ENCODE results near the gene SFT2D1. TPM values are rescaled to one million over a fixed set of nuclear protein-coding genes. Genes with fewer than 3 reads are reported as not detected.

SFT2D1 gene
- total RNA-seq, 1 experiment from 2014 or later: 79.6 TPM

DNA sequence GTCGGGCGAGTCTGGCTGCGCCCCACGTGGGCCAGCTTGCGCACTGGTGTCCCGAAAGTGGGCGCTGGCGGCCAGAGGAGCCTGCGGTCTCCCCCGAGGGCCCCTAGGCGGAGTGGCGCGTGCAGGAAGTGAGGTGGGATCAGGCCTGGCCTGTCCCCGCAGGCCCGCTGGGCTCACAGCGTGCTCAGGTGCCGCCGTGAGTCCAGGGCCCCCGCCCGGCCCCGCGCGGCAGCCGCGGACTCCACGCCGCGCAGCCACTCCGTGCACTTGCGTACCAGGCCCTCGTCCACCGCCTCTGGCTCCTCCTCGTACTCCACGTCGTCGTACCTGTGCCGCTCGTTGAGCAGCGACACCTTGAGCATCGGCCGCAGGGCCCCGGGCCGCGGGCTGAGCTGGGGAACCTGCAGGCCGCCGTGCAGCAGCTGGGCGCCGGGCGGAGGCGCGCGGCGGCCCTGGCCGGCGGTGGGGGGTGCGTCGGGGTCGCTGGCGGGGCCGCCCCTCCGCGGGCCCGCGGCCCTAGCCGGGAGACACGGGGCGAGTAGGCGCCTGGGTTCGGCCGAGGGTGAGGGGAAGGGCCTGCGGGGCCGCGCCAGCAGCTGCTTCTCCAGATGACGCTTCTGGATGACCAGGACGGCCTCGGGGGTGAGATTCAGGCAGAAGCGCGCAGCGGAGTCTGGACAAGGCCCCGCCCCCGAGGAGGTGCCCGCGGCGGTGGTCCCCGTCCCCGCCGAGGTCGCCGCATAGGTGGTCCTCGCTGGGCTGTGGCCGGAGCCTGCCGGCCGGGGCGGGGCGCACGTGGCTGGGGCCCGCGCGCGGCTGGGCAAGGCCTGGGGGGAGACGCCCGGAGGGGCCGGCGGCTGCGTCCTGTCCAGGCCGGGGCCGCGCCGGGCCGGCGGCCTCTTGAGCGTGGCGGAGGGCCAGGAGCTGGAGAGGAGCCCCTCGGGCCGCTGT lies 35.0 kb downstream of the SFT2D1 start:
- no peak for DNase-seq (ENCODE audit: low read depth)

- no peak for DNase-seq (ENCODE audit: low read depth)
Observed at GRCh38 chr6:166306378-166307081, 35.8 kb downstream of the SFT2D1 start.

DNA sequence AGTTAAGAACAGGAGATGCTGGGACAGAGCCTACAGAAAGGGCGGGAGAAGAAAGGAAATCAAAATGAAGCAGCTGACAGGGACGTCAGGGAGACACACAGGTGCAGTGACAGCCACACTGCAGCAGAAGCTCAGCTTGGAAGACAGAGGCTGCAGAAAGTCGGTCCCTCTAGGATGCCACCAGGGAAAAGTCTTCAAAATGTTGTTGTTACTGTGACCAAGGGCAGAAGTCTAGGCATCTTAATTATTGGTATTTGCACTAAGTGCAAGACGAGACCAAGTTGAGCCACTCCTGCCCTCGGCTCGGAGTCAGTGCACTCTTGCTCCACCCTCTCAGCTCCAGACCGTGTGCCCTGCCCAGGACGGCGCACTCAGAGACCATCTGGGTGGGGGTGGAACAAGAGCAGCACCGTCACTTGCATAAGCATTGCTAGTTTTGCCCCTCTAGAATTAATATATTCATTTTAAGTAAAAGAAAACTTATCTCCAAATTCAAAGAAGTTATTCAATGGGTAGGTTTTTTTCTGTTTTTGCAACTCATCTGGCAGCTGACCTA lies 36.7 kb downstream of the SFT2D1 start:
- no peak for DNase-seq (ENCODE audit: low read depth)

DNA sequence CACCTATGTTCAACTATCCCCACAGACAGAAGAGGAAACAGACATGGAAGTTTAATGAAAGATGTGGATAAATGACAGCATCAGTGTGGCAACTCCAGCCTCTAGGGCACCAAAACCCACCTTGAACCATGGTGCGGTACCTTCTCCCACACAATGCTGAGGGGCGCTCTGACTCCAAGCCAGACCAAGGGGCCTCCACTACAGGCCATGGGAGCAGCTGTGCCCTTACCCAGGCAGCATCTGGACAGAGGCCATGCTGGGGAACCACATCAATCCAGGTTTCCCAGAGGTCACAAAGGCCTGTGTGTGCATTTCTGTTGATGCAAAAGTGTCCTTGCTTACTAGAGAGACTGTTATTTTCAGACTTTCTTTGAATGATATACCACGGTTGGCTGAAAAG lies 38.2 kb downstream of the SFT2D1 start:
- no peak for DNase-seq (ENCODE audit: low read depth)

GRCh38 chr6:166301611-166302529 lies 40.5 kb downstream of the SFT2D1 start:
- DNase-seq (ENCODE audit: low read depth): no peak

DNA sequence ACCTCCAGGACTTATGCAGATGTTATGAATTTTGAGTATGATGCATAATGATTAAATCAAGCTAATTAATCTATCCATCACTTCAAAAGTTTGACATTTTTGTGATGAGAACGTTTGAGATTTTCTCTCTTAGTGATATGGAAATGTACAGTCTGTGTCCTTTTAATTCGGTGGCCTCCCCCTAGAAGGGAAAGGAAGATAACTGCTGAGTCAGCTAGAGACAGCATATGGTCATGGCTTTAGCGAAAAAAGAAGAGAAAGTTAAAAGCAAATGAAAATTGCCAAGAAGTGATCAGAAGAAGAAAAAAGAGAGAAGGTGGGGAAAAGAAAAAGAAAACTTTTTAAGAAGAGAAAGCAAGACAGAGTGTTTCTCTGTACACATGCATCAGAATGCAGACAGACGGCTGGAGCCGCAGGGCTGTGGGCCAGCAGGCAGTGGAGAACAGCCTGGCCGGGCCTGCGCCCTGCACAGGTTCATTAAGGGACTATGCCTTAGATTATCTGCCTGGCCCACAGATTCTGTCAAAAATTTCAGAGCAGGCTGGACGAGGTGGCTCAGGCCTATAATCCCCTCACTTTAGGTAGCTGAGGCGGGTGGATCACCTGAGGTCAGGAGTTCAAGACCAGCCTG lies 41.9 kb downstream of the SFT2D1 start:
- no peak for DNase-seq (ENCODE audit: low read depth)

GRCh38 chr6:166297606-166298005 lies 44.7 kb downstream of the SFT2D1 start:
- DNase-seq (ENCODE audit: low read depth): no peak

GRCh38 chr6:166296035-166296883 lies 46.1 kb downstream of the SFT2D1 start:
- DNase-seq (ENCODE audit: low read depth): no peak

DNA sequence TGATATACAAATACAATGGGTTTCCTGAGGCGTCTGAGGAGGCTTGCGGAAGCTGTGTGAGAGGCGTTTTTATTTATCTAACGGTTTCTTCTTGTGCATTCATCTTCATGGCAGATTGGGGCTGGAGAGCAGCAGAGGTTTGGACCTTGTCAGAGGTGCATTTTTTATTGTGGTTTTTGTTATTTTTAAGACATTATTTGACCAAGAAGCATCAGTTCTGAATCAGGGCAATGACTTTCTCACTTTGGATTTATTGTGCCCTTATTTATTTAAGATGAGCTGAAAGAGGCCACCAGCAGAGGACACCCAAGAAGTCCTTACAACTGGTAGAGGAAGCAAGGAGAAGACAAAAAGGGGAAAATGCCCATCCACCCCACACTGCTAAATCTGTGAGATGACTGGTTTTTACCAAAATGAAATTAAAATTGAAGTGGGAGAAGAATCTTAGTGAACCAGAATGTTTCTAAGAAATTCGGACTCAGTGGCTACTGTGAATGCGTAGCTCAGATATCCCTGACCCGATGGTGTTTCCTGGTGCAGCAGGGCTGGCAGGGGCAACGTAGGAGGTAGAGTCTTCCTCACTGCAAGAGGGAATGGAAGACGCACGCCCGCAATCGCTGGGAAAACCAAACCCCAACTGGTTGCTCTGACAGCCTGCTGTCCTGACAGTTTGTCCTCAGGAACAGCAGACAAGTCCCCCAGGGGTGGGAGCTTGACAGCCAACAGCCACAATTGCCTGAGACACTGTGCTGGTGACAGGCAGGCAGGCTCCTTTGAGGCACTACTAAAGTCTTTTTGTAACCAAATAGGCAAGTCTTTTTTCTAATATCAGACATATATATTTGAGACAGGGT lies 48.4 kb downstream of the SFT2D1 start:
- DNase-seq (ENCODE audit: low read depth): no peak

- no peak for DNase-seq (ENCODE audit: low read depth)
Observed at GRCh38 chr6:166289207-166290060, 52.9 kb downstream of the SFT2D1 start.

DNA sequence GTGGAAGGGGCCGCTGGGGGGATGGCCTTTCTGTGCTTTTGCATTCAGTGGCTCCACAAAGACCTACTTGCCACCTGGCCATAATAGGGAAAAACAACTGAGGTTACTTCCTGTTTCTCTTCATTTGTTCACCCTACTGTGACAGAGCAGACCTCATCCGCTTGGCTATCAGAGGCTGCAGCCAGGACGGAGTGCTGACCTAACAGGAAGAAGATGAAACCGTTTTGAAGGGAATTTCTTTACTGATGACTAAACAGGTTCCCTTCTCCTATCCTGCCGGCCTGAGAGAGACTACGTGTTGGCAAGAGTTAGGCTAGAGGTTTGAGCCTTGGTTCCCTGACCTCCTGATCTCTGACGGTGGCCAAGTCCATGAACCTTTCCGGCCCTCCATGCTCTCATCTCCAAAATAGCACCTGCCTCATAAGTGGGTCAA lies 55.5 kb downstream of the SFT2D1 start:
- no peak for DNase-seq (ENCODE audit: low read depth)

DNA sequence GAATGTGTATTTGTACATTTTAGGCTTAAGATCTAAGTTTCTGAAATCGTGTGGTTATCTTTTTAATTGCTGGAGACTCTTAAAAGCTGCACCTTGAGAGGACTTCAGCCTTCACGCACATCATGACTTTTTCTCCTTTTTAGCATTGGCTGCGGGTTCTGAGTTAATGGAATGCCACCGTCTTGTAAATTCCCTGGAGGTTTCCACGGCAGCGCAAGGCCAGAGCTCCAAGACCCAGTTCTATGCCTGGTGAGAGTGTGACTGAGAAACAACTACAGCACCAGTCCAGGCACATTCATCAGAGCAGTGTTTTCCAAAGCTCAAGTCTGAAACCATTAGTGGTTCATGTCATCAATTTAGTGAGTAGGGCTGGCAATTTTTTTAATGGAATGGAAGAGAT lies 57.1 kb downstream of the SFT2D1 start:
- DNase-seq (ENCODE audit: low read depth): no peak

DNA sequence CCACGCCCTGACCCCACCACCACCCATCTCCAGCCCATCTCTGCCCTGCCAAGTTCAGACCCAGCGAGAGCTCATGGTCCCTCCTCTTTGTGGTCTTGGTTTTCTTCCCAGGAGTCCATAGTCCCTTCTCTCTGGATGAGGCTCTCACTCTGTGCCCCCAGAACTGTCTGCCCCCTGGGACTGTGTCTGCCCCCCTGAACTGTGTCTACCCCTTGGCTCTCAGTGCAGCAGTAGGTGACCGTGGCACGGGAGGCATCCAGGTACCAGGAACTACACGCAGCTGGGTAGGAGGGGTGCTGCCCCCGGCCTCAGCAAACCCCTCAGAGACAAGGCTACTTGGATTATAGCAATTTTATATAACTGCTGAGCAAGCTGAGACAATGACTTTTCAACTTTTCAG lies 57.7 kb downstream of the SFT2D1 start:
- DNase-seq (ENCODE audit: low read depth): no peak

GRCh38 chr6:166282394-166283032 lies 59.8 kb downstream of the SFT2D1 start:
- no peak for DNase-seq (ENCODE audit: low read depth)

DNA sequence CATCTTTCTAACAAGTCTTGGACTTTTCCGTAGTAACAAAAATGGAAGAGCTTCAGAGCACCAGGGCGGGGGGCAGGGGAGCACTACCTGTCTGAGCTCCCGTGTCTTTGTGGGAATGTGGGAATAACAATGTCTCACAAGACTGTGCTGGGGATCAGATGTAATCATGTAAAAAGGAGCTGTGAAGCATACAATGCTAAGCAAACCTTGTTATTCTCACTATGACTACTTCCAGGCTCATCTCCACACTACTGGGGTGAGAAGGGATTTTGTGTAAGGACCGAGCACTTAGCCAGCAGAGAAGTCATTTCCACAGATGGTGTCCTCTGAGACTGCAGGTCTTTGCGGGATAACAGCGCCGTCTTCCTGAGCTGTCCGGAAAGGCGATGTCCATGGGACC lies 61.2 kb downstream of the SFT2D1 start:
- DNase-seq (ENCODE audit: low read depth): no peak

- DNase-seq (ENCODE audit: low read depth): no peak
Observed at GRCh38 chr6:166279393-166279679, 63.0 kb downstream of the SFT2D1 start.

DNA sequence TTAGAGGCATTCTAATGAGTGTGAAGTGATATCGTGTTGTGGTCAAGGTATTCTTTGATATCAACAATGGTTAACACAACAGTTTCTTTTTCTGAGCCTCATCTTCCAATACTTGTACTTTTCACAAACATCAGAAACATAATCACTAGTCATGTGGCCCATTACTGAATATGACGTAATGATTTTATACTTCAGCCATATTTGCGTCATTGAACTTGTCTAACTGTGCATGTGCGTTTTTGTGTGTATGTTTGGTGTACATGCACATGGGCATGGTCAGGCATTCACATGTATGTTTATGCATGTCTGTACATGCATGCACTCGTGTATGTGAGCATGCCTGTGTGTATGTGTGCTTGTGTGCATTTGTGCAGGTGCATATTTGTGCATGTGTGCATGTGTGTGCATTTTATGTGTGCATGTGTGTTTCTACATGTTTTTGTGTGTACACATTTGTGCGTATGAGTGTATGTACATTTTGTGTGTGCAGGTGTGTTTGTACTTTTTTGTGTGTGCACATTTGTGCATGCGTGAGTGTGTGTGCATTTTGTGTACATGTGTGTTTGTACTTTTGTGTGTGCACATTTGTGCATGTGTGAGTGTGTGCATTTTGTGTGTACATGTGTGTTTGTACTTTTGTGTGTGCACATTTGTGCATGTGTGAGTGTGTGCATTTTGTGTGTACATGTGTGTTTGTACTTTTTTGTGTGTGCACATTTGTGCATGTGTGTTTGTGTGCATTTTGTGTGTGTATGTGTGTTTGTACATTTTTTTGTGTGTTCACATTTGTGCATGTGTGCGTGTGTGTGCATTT lies 63.6 kb downstream of the SFT2D1 start:
- no peak for DNase-seq (ENCODE audit: low read depth)

All from M059J (cell line).